LNCAP (cell line): ENCODE measurements around the gene RASSF5.

Experiments used
- CTCF ChIP-seq: fragments of 450-650 bp; IDR thresholded peaks from 2 replicates; pipeline ENCODE4 v1.5.1; 2017; ENCODE audit warnings: mild to moderate bottlenecking

RASSF5 gene

GRCh38 chr1:206575894-206576737, 68.8 kb downstream of the RASSF5 start:
- TF ChIP-seq CTCF: no peak

GRCh38 chr1:206577626-206578025, 70.3 kb downstream of the RASSF5 start:
- no peak for TF ChIP-seq CTCF

- no peak for TF ChIP-seq CTCF
Measured at GRCh38 chr1:206578068-206578977, 71.0 kb downstream of the RASSF5 start.

GRCh38 chr1:206578978-206579374, 71.6 kb downstream of the RASSF5 start:
- no peak for TF ChIP-seq CTCF

DNA sequence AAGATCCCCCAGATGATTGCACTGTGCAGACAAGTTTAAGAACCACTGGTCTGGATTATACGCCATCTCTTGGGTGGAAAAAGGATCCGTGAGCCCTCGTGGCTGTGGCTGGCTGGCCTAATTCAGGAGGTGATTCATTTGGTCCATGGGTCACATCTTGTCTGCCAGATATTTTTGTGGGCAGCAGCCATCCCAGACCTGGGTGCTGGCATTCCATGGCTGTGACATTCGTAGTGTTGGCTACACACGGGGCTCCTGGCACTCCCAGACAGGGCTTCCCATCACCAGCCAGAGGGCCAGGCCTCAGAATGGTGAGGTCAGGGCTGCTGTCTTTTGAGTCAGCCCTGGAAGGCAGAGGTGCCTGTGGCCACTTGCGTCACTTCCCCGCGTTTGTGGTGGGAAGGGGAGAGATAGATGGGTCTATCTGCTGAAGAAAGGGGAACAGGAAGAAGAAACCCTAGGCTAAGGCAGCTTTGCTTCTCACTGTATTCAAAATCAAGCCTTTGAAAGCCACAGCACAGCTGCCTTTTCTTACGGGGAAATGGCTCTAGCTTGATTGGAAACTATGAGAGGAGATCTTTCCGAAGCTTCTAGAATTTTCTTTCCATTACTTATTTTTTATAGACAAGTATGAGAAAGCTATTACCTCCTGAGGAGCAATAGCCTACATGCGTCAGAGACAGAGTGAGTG, 72.6 kb downstream of the RASSF5 start:
- TF ChIP-seq CTCF: no peak

- TF ChIP-seq CTCF: no peak
Measured at GRCh38 chr1:206580438-206581113, 73.2 kb downstream of the RASSF5 start.

- no peak for TF ChIP-seq CTCF
Measured at GRCh38 chr1:206581571-206581981, 74.2 kb downstream of the RASSF5 start.
